ENCODE data around the gene RBBP5.

RBBP5 gene

DNA sequence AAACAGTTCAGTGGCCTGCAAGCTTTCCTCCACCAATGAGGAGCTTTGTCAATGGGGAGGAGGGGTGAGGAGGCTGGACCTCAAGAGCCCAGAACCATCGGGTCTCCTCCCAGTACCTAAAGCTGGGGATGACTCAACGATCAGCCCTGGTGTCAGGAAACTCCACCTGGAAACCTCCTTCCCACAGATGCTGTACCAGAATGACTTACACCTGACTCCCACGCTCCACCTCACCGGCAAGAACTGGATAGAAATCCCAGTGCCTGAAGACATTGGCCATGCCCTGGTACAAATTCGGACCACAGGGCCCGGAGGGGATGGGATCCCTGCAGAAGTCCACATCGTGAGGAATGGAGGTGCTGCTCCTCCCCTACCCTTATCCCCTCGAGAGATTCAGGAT lies 48.9 kb downstream of the RBBP5 start:
- no peak for DNase-seq

DNA sequence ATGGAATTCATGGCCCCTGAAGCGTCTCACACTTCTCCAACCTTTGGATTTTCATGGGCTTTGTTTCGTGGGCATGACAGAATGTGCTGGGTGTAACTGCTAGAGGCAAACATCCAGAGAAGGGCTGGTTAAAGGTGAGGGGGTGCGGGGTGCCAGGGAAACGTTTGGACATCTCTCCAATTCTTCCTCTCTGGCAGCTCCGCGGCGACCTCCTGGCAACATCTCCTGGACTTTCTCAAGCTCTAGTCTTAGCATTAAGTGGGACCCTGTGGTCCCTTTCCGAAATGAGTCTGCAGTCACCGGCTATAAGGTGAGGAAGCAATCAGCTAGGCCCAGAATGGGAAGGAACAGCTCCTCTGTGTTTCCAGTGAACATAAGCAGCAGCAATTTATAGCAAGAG lies 49.5 kb downstream of the RBBP5 start:
- no peak for DNase-seq

DNA sequence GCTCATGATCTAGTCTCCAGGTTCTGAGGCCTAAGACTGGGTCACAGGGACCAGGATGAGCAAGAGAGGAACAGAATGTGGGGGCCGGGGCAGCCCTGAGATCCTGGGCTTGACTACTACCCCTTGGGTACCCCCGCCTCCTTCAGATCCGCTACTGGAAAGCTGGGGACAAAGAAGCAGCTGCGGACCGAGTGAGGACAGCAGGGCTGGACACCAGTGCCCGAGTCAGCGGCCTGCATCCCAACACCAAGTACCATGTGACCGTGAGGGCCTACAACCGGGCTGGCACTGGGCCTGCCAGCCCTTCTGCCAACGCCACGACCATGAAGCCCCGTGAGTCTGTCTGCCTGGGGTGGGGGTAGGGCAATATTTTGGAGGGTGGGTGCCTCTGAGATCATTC lies 50.0 kb downstream of the RBBP5 start:
- DNase-seq, result no peak

DNA sequence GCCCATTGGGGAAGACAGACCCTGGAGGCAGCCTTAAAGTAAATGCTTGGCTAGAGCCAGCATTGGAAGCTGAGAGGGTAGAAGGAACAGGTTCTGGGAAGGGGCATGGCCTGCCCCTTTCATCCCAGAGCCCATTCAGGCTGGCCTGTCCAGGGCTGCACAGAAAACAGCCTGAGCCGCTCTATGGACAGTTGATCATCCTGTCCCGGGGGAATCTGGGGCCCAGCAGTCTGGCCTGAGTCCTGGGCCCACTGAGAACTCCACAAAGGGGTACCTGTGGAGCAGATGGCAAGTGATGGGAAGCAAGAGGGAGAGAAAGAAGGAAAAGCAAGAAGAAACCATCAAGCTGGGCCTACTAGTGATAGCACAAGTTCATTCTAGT lies 50.8 kb downstream of the RBBP5 start:
- no peak for DNase-seq

DNA sequence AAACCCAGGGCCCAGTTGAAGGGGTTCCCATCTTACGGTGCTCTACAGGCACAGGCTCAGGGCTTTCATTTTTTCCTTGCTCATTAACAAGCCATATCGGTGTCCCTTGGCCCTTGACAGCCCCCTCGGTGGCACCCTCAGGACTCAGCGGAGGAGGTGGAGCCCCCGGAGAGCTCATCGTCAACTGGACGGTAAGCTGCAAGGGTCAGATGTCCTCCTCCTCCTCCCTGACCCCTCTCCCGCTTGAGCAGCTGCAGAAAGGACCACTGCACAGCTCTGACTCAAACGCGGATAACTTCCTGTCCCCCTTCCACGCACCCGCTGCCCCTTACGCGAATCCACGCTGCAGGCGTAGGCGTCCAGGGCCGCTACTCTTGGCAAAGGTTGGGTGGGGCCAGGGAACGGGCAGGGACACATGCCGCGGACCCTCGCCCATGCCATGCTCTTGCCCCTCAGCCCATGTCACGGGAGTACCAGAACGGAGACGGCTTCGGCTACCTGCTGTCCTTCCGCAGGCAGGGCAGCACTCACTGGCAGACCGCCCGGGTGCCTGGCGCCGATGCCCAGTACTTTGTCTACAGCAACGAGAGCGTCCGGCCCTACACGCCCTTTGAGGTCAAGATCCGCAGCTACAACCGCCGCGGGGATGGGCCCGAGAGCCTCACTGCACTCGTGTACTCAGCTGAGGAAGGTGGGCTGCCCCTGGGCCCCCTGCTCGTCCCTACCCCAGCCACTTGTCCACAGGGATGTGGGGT lies 52.2 kb downstream of the RBBP5 start:
- DNase-seq, result no peak

DNA sequence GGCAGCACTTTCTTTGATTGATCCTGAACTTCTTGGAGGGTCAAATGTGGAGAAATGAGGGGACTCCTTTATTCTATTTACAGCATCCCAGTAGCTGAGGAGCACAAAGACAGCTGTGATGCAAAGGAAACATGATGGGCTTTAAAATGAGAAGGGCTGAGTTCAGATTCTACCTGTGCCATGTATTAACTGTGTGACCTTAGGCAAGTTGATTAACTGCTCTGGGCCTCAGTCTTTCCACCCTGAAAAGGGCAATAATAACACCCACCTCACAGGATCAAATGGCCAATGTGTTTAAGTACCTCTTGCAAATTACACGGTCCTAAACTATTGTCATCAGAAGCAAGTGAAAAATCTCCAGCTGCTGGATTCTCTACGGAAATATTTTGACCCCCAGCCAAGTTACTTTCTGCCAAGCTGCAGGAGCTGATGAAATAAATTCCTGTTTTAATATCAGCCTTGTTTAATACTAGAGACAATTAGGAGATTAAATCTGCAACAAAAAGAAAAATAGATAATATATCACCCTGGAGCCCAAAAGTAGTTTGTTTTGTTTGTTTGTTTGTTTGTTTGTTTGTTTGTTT lies 53.2 kb downstream of the RBBP5 start:
- no peak for DNase-seq

DNA sequence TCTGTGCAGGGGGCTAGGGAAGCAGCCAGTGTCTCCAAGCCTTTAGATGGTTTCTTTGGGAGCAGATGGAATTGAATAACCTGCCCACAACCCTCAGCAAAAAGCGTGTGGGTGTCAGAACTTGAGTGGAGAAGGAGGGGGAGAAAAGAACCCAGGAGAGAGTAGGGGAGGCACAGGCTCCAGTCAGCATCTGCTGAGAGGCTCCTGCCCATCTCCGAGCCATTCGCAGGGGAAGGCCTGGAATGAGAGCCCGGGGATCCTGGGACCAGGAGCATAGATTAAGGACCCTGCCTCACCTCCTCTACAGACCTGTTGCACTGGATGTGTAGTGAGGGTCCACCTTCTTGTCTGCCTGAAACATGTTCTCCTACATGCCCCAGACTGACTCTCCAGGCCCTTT lies 53.8 kb downstream of the RBBP5 start:
- no peak for DNase-seq

DNA sequence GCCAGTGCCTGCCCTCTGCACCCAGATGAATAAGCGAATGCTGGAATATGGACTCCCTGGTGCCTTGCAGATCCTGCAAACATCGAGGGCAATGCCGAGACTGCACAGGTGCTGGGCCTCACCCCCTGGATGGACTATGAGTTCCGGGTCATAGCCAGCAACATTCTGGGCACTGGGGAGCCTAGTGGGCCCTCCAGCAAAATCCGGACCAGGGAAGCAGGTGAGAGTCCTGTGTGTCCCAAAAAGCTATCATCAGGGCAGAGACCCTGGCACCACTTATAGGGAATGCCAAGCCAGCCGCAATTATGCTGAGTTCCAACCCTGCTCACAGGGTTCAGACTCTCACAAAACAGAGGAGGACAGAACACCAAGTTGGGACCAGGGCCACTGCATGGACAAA lies 54.7 kb downstream of the RBBP5 start:
- DNase-seq, result no peak

DNA sequence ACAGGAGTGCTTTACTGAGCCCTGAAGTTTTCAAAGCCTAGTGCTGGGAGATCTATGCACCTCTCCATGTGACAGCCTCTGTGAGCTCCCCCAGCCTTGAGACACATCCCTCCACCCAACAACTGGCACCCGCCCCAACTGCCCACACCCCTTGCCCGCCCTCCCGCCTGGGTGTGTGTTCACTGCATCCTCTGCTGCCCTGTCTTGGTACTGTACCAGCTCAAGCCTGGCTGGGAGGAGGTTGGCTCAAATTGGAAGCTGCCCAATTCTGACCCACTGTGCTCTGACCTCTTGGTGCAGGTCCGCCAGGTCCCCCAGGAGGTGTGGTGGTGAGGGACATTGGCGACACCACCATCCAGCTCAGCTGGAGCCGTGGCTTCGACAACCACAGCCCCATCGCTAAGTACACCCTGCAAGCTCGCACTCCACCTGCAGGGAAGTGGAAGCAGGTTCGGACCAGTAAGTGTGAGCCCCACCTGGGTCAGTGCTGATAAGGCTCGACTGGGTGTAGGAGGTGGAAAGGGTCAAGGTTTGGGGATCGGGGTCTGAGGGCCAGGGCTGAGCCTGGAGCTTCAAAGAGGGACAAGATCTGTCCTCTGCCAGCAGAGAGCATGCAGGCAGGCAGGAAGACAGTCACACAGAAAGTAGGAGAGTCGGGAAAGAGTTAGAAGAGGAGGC lies 55.5 kb downstream of the RBBP5 start:
- no peak for DNase-seq

DNA sequence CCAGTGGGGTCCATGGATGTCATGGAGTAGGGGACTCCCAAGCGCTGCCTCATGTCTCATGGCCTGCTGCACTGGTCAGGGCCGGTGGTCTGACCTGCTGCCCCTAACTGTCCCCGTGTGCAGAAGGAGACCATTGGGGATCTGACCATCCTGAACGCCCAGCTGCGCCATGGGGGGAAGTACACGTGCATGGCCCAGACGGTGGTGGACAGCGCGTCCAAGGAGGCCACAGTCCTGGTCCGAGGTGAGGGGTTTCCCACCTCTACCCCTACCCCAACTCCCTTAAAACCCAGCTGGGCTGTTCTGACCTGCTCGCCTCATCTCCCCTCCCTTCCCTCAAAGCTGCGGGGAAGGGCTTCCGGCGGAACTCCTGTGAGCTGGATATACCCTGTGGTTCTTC lies 56.1 kb downstream of the RBBP5 start:
- DNase-seq, result no peak

DNA sequence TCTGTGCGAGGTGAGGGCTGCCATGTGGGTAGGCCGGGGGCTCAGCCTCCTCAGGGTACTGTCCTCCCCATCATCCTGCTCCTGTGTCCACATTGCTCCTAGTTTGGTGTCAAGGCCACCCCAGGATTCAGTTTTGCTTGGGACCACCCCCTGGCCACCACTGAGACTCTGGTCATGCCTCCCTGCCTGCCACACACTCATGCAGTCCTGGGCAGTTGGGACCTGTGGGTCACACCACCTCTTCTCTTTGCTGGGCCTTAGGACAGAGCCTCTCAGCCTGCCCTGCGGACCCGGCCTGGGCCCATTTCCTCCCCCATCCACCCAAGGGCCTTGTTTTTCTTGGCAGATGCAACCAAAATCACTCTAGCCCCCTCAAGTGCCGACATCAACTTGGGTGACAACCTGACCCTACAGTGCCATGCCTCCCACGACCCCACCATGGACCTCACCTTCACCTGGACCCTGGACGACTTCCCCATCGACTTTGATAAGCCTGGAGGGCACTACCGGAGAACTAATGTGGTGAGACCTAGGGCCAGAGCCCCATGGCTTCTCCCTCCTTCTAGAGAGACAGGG lies 56.9 kb downstream of the RBBP5 start:
- no peak for DNase-seq

DNA sequence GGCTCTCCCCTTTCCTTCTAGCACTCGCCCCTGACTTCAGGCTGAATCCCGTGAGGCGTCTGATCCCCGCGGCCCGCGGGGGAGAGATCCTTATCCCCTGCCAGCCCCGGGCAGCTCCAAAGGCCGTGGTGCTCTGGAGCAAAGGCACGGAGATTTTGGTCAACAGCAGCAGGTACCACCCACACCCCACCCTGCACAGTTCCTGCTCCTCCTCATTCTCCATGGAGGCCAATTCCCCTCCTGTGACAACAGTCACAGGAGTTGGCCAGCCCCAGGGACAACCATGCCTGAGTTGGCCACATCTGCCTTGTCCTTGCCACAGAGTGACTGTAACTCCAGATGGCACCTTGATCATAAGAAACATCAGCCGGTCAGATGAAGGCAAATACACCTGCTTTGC lies 57.5 kb downstream of the RBBP5 start:
- DNase-seq, result no peak

DNA sequence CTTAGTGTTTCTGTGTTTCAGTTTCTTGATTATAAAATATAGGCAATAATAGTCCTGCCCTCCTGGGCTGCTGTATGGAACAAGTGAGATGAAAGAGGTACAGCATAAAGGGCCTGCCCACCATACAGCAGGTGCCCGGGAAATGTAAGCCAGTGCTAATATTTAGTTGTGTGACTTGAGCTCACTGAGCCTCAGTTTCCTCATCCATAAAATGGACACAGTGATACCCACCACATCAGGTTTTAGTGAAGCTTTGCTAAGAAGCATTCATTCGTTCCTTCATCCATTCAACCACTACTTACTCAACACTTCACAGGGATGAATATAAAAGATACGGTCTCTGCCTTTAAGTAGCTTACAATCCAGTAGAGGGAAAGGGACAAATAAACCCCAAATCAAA lies 58.9 kb downstream of the RBBP5 start:
- DNase-seq, result no peak

DNA sequence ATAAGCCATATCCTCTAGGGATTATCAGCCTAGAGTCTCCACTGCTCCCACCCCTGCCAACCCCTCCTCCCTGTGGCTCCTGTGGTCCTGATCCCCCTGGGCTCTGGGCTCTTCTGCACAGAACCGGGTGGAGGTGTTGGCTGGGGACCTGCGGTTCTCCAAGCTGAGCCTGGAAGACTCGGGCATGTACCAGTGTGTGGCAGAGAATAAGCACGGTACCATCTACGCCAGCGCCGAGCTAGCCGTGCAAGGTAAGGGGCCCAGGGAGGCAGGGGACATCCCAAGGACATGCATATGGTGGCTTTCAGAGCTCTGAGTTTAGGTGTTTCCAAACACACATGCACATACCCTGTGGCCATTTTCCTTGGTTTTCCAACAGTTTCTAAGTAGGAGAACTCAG lies 59.5 kb downstream of the RBBP5 start:
- DNase-seq, result no peak

DNA sequence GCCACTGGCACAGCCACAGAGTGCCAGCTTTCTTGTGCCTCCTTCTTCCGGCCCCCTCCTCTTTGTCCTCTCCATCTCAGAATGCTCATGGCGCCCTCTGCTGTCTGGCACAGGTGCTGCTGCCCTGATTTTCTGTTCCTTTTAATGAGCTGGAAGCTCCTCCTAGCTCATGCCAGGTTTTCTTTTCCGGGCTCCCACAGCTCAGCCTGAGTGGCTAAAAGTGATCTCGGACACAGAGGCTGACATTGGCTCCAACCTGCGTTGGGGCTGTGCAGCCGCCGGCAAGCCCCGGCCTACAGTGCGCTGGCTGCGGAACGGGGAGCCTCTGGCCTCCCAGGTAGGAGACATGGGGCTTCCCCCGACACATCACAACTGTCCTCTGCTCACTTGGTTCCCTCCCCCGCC lies 60.1 kb downstream of the RBBP5 start:
- peak; percentile 30 for DNase-seq

DNA sequence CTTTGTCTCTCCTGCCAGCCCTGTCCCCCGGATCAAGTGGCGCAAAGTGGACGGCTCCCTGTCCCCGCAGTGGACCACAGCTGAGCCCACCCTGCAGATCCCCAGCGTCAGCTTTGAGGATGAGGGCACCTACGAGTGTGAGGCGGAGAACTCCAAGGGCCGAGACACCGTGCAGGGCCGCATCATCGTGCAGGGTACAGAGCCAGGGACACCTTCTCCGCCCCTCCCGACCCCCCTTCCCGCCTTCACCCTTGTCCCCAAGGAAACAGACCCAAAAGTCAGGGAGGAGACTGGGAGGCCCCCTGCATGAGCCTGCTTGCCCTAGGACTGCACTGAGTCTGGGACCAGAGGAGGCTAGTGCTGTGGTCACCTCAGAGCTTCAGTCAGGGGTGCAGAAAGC lies 60.6 kb downstream of the RBBP5 start:
- no peak for DNase-seq

DNA sequence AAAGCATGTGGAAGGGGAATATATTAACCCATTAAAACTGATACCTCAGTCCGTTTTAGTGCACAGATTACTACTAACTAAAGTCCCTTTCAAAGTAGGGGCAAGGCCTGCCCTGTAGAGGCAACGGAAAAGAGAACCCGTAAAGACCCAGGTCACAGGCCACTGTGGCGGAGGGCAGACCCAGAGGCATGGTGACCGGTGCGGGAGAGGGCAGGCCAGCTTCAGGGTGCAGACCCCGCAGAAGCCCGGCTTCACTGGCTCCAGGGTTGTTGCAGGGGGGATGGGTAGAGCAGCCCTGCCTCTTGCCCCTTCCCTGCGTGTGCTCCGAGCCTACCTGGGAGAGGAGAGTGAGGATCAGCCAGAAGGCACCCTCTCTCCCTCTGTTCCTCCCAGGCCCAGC lies 61.0 kb downstream of the RBBP5 start:
- DNase-seq, result no peak

DNA sequence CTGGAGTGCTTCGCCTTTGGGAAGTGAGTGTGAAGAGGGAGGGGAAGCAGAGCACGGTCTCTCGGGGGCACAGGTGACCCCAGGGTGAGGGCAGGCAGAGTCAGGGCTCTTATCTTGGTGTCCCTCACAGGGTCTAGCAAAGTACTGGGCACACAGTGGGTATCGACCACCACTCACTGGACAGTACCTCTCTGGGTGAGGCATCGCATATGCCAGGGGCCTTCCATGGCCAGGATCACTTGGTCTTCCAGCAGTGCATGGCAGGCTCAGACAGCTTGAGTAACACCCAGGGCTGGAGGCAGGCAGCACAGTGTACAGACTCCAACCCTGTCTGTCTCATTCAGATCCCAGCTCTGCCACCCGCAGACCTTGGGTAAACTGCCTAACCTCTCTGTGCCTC lies 62.1 kb downstream of the RBBP5 start:
- DNase-seq, result no peak

DNA sequence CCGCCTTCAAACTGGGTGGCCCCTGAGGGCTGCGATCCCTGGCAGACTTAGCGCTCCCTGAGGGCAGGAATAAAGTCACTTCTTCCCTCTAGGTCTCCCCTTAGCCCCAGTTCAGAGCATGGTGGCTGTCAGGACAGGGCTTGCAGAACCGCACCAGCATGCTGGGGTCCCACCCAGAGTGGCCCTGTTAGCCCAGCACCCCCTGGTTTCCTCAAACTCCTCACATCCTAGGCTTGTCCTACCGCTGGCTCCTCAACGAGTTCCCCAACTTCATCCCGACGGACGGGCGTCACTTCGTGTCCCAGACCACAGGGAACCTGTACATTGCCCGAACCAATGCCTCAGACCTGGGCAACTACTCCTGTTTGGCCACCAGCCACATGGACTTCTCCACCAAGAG lies 62.9 kb downstream of the RBBP5 start:
- no peak for DNase-seq

DNA sequence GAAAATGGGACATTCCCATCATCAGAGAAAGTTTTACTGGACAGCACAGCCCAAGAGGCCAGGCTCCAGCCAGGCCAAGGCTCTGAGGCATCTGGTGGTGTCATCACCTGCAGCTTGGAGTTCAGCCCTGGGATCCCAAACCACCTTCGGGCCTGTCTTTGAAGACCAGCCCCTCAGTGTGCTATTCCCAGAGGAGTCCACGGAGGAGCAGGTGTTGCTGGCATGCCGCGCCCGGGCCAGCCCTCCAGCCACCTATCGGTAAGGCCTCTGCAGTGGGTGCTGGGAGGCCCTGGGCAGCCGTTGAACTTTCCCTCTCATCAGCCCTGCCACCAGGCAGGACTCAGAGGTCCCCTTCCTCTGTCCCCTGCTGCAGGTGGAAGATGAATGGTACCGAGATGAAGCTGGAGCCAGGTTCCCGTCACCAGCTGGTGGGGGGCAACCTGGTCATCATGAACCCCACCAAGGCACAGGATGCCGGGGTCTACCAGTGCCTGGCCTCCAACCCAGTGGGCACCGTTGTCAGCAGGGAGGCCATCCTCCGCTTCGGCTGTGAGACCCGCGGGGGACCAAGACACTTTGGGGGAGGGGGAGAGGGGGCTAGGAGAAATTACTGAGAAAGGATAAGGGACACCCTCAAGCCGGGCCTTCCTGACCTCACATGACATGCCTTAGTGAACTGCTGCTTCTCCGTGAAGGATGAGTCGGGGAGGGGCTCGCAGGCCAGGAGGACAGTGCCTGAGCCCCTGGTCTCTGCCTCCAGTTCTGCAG lies 63.8 kb downstream of the RBBP5 start:
- DNase-seq, result no peak

DNA sequence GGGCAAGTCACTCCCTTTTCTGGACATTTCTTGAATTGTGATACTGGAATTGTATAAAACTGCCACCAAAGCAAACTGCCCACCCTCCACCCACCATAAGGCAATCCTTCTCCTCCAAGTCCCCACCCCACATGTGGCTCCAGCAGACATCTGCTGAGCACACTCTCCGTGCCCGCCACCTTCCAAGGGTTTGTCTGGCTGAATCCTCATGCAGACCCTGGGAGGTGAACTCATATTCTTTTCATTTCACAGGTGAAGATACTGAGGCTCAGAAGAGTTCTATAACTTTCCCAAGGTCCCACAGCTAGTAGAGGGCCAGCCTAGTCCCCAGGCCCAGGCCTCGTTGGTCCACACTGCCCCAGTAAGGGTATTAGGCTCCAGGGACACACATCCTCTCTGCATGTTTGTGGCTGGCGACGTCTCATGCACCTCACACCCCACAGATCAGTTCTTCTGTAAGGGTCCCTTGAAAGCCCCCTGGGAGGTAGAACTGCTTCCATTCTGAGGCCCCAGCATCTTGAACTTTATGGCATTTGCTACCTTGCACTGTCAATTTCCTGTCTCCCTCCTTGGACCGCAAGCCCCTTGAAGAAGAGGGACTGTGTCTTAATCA lies 64.7 kb downstream of the RBBP5 start:
- no peak for DNase-seq

DNA sequence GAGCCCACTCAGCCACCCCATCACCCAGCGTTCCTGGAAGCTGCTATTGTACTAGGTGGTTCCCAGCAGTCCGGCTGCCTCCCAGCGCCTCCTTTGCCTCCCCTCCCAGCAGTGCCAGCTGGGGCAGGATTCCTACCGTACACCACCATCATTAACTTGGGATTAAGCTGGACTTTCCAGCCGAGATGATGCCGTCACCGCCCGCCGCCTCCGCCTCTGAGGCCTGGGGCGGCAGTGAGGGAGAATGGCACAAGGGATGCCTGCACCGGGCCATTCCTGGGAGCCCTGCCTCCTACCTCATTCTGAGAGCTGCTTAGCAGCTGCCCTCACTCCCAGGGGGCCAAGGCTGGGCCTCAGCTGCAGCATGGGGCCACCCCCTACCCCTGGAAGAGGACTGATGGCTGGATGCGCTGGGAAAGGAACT lies 65.6 kb downstream of the RBBP5 start:
- DNase-seq, result no peak

DNA sequence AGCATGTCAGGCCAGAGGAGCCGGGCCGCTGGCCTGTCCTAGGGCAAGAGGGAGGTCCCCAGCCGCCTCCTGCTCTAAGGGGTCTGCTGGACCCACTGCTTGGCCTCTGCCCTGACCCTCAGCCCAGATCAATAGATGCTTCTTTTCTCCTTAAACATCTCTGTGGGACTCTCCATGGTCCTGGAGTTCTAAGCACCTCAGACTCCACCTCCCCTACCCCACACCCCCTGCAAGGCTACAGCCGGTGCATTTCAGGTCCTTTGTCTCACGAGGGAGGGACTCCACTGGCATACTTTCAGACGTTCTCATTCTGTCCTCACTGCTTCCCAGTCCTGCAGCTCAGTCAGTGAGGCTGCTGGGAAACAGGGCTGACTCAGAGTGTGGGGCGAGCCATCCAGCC lies 67.8 kb downstream of the RBBP5 start:
- DNase-seq, result no peak
